ENCODE results near the gene MTA3.

DNA sequence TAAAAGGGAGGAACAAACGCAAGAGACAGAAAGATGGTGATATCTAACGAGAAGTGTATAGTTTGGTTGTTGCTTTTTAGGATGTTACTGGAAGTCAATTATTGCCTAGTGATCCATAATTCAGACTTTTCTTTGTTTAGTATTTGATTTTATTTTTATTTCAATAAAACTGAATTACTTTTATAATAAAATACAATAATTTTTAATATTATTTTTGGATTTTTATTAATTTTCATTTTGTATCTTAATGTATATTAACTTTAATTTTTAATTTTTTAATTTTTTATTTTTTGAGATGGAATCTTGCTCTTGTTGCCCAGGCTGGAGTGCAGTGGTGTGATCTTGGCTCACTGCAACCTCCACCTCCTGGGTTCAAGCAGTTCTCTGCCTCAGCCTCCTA is 55.6 kb downstream of the MTA3 start:
- TF ChIP-seq, protein P1, sequence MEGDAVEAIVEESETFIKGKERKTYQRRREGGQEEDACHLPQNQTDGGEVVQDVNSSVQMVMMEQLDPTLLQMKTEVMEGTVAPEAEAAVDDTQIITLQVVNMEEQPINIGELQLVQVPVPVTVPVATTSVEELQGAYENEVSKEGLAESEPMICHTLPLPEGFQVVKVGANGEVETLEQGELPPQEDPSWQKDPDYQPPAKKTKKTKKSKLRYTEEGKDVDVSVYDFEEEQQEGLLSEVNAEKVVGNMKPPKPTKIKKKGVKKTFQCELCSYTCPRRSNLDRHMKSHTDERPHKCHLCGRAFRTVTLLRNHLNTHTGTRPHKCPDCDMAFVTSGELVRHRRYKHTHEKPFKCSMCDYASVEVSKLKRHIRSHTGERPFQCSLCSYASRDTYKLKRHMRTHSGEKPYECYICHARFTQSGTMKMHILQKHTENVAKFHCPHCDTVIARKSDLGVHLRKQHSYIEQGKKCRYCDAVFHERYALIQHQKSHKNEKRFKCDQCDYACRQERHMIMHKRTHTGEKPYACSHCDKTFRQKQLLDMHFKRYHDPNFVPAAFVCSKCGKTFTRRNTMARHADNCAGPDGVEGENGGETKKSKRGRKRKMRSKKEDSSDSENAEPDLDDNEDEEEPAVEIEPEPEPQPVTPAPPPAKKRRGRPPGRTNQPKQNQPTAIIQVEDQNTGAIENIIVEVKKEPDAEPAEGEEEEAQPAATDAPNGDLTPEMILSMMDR (IDR thresholded peaks at IDR 0.05 in 4 of 5, conservative IDR thresholded peaks at IDR 0.05 in 1 of 5), result no peak
- no peak for TF ChIP-seq POLR2A (IDR thresholded peaks at IDR 0.05)
